A549 (cell line): Measurements from ENCODE around the gene SPC25. TPM values are rescaled to one million over a fixed set of nuclear protein-coding genes. Genes with fewer than 3 reads are reported as not detected.

Experiments used
- ATAC-seq, 2 experiments: fragments of 200-7000 bp in 1 of 2; fragments of >200 bp in 1 of 2; cut with Nextera tagmentation in 1 of 2; cut with Tn5 transposase in 1 of 2; 3 replicates each; pipeline versions ENCODE4 v1.8.0 to v1.9.1; 2018 to 2020; ENCODE audit warnings: mild to moderate bottlenecking in 1 of 2, moderate library complexity in 1 of 2
- CTCF ChIA-PET: fragments of 300-600 bp; sonication (Branson Sonifier 250); formaldehyde crosslinking; extraction: SDS; loops from one replicate; lab custom pipeline; 2021; ENCODE audit warnings: antibody characterized with exemption, inconsistent platforms; lab: Yijun Ruan, JAX
- POLR2A ChIA-PET: fragments of 350-600 bp; formaldehyde crosslinking; extraction: SDS; loops from one replicate; lab custom pipeline; 2021; ENCODE audit warnings: antibody characterized with exemption, inconsistent platforms; lab: Yijun Ruan, JAX
- DNase-seq, 2 experiments: peaks; one replicate each; pipeline versions ENCODE4 v3.0.0 to v3.0.0-alpha.2; 2011 to 2016; ENCODE audit warnings: low read depth in 1 of 2, low spot score in 1 of 2
- FAIRE-seq: peaks from 2 replicates; lab custom pipeline; 2011; peaks lifted over from hg19 to GRCh38; lab: Jason Lieb, UNC
- H3K27ac ChIP-seq, 2 experiments: fragments of >200 bp; sonication (Bioruptor Twin); formaldehyde crosslinking; 3 replicates each; pipeline ENCODE4 v1.5.1; 2016 to 2017
- H3K4me1 ChIP-seq: fragments of >200 bp; sonication (Bioruptor Twin); formaldehyde crosslinking; 3 replicates; pipeline ENCODE4 v1.6.1; 2016
- H3K4me2 ChIP-seq: fragments of >200 bp; sonication (Bioruptor Twin); formaldehyde crosslinking; 3 replicates; pipeline ENCODE4 v1.6.1; 2016
- H3K4me3 ChIP-seq: fragments of >200 bp; sonication (Bioruptor Twin); formaldehyde crosslinking; 3 replicates; pipeline ENCODE4 v1.5.1; 2016
- H3K9me3 ChIP-seq: fragments of >200 bp; sonication (Bioruptor Twin); formaldehyde crosslinking; 3 replicates; pipeline ENCODE4 v1.6.1; 2016
- BHLHE40 ChIP-seq: IDR thresholded peaks from 2 replicates; pipeline ENCODE4 v1.6.1; 2012; ENCODE audit warnings: low read depth, low read length, inconsistent platforms
- EHF ChIP-seq: fragments of 250-450 bp; sonication (Bioruptor Pico); IDR thresholded peaks from 2 replicates; pipeline ENCODE4 v1.5.0; 2020; ENCODE audit warnings: mild to moderate bottlenecking
- EP300 ChIP-seq, 2 experiments: fragments of >200 bp; sonication (Bioruptor Twin); formaldehyde crosslinking; IDR thresholded peaks; 2 replicates in 1 of 2; 3 replicates in 1 of 2; pipeline ENCODE4 v1.6.1; 2016 to 2017
- FOSB ChIP-seq: fragments of 250-450 bp; sonication (Bioruptor Pico); IDR thresholded peaks from 2 replicates; pipeline ENCODE4 v1.5.0; 2020; ENCODE audit warnings: mild to moderate bottlenecking, moderate library complexity
- FOSL2 ChIP-seq, 2 experiments: fragments of 450-650 bp in 1 of 2; fragments of >200 bp in 1 of 2; sonication (Bioruptor Twin) in 1 of 2; formaldehyde crosslinking; IDR thresholded peaks; 2 replicates each; pipeline versions ENCODE4 v1.5.0 to v1.6.1; 2016 to 2020; ENCODE audit warnings: mild to moderate bottlenecking in 1 of 2, moderate library complexity in 1 of 2
- HEYL ChIP-seq: fragments of 250-450 bp; sonication (Bioruptor Pico); IDR thresholded peaks from 2 replicates; pipeline ENCODE4 v1.8.0; 2021; ENCODE audit warnings: mild to moderate bottlenecking, moderate library complexity
- JUN ChIP-seq, 2 experiments: fragments of >200 bp; sonication (Bioruptor Twin); formaldehyde crosslinking; IDR thresholded peaks; 2 replicates in 1 of 2; 3 replicates in 1 of 2; pipeline ENCODE4 v1.6.1; 2016 to 2017
- MAFK ChIP-seq: fragments of 450-650 bp; IDR thresholded peaks from 2 replicates; pipeline ENCODE4 v1.6.1; 2014; ENCODE audit not compliant: partially characterized antibody
- MAZ ChIP-seq: fragments of 150-350 bp; IDR thresholded peaks from 2 replicates; pipeline ENCODE4 v1.6.1; 2014; ENCODE audit warnings: antibody characterized with exemption, low read depth, low read length, borderline replicate concordance
- NFE2L2 ChIP-seq: fragments of 150-350 bp; conservative IDR thresholded peaks from 2 replicates; pipeline ENCODE4 v1.6.1; 2014; ENCODE audit warnings: low read length
- NPAS2 ChIP-seq: fragments of 250-450 bp; sonication (Bioruptor Pico); IDR thresholded peaks from 2 replicates; pipeline ENCODE4 v1.8.0; 2022; ENCODE audit warnings: mild to moderate bottlenecking, moderate library complexity, borderline replicate concordance
- POLR2A ChIP-seq: IDR thresholded peaks from 2 replicates; pipeline ENCODE4 v1.6.1; 2012; ENCODE audit warnings: mild to moderate bottlenecking, low read length
- RAD21 ChIP-seq, 2 experiments: fragments of >200 bp in 1 of 2; sonication (Bioruptor Twin) in 1 of 2; formaldehyde crosslinking in 1 of 2; IDR thresholded peaks in 1 of 2; conservative IDR thresholded peaks in 1 of 2; 2 replicates in 1 of 2; 3 replicates in 1 of 2; pipeline ENCODE4 v1.6.1; 2012 to 2018; ENCODE audit warnings: inconsistent platforms in 1 of 2
- RCOR1 ChIP-seq: fragments of 150-350 bp; IDR thresholded peaks from 2 replicates; pipeline ENCODE4 v1.6.1; 2014; ENCODE audit warnings: antibody characterized with exemption, low read length, low read depth
- RNF2 ChIP-seq: fragments of 200-600 bp; sonication (generic); IDR thresholded peaks from 2 replicates; pipeline ENCODE4 v1.6.1; 2016; ENCODE audit warnings: low read depth, mild to moderate bottlenecking, antibody characterized with exemption, moderate library complexity, borderline replicate concordance
- TP53 ChIP-seq: fragments of 250-450 bp; sonication (Bioruptor Pico); IDR thresholded peaks from 2 replicates; pipeline ENCODE4 v1.5.0; 2021; ENCODE audit warnings: mild to moderate bottlenecking, moderate library complexity
- ZNF302 ChIP-seq: fragments of 250-450 bp; sonication (Bioruptor Pico); IDR thresholded peaks from 2 replicates; pipeline ENCODE4 v1.9.0; 2021; ENCODE audit warnings: inconsistent platforms, mild to moderate bottlenecking, moderate library complexity
- ZSCAN20 ChIP-seq: fragments of 250-450 bp; sonication (Bioruptor Pico); IDR thresholded peaks from 2 replicates; pipeline ENCODE4 v1.8.0; 2022; ENCODE audit warnings: mild to moderate bottlenecking, moderate library complexity
- WGBS: methylation state at CpG from one replicate; pipeline ENCODE4 v1.1.6; 2017; ENCODE audit errors: missing lambda C conversion rate; 5-methylcytosine and 5-hydroxymethylcytosine counted together
- polyA plus RNA-seq, 4 experiments: library from polyadenylated mRNA; depleted of rRNA in 3 of 4; stranded (reverse); fragments of >200 nt; fragmentation: RNase III in 1 of 4; extraction: RNeasy Plus Mini Kit Qiagen cat#74134 plus additional on column Dnase treatment in 1 of 4; gene quantifications; 2 replicates in 3 of 4; 3 replicates in 1 of 4; pipeline ENCODE4 v1.2.3, GENCODE V29; 2011 to 2017
- TF ChIP-seq, protein P1 (sequence below): fragments of 200-600 bp; sonication (generic); IDR thresholded peaks from 2 replicates; pipeline ENCODE4 v1.6.1; 2016; ENCODE audit warnings: antibody characterized with exemption, mild to moderate bottlenecking, moderate library complexity
- TF ChIP-seq, protein P2 (sequence below): fragments of 250-450 bp; sonication (Bioruptor Pico); IDR thresholded peaks from 2 replicates; pipeline ENCODE4 v1.5.0; 2020; ENCODE audit warnings: low read depth, mild to moderate bottlenecking, moderate library complexity
- TF ChIP-seq, protein P3 (sequence below): fragments of 250-450 bp; sonication (Bioruptor Pico); IDR thresholded peaks from 2 replicates; pipeline ENCODE4 v1.5.0; 2021; ENCODE audit warnings: mild to moderate bottlenecking, moderate library complexity, borderline replicate concordance
- TF ChIP-seq, protein P4 (sequence below): fragments of >200 bp; sonication (Bioruptor Twin); formaldehyde crosslinking; IDR thresholded peaks from 3 replicates; pipeline ENCODE4 v1.5.1; 2016

Gene SPC25
- polyA plus RNA-seq, 2 of the 4 experiments (the other 2 are of a cell fraction), result 23.9 to 27.8 TPM

DNA sequence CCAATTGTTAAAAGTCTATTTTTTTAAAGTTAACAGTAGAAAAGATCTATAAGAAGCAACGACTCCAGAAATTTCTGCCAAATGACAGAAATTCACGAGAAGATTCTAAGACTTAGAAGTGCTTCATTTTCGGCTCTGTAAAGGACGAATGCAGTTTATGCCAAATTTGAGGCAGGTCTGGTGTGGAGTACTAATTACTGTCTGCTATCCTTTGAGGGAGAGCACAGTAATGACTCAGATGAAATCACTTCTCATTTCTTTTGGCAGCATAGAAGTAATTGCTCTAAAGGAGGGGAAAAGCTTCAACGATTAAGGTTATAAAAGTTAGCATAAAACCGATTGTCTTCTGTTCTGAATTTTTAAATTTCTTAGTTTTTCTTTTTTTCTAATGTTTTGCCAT lies 22.2 kb upstream of the SPC25 start:
- 26% methylated on average over 6 of the region's 6 CpGs for WGBS
- no peak for TF ChIP-seq POLR2A
- TF ChIP-seq RAD21 (conservative IDR thresholded peaks at IDR 0.05 in 1 of 2, IDR thresholded peaks at IDR 0.05 in 1 of 2), result no peak
- TF ChIP-seq, protein P1, sequence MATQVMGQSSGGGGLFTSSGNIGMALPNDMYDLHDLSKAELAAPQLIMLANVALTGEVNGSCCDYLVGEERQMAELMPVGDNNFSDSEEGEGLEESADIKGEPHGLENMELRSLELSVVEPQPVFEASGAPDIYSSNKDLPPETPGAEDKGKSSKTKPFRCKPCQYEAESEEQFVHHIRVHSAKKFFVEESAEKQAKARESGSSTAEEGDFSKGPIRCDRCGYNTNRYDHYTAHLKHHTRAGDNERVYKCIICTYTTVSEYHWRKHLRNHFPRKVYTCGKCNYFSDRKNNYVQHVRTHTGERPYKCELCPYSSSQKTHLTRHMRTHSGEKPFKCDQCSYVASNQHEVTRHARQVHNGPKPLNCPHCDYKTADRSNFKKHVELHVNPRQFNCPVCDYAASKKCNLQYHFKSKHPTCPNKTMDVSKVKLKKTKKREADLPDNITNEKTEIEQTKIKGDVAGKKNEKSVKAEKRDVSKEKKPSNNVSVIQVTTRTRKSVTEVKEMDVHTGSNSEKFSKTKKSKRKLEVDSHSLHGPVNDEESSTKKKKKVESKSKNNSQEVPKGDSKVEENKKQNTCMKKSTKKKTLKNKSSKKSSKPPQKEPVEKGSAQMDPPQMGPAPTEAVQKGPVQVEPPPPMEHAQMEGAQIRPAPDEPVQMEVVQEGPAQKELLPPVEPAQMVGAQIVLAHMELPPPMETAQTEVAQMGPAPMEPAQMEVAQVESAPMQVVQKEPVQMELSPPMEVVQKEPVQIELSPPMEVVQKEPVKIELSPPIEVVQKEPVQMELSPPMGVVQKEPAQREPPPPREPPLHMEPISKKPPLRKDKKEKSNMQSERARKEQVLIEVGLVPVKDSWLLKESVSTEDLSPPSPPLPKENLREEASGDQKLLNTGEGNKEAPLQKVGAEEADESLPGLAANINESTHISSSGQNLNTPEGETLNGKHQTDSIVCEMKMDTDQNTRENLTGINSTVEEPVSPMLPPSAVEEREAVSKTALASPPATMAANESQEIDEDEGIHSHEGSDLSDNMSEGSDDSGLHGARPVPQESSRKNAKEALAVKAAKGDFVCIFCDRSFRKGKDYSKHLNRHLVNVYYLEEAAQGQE, result no peak
- TF ChIP-seq EHF, result no peak
- TF ChIP-seq BHLHE40, result no peak
- no peak for TF ChIP-seq FOSB (CRISPR knock-in tag)
- TF ChIP-seq HEYL (CRISPR knock-in tag), result no peak
- TF ChIP-seq, protein P2, sequence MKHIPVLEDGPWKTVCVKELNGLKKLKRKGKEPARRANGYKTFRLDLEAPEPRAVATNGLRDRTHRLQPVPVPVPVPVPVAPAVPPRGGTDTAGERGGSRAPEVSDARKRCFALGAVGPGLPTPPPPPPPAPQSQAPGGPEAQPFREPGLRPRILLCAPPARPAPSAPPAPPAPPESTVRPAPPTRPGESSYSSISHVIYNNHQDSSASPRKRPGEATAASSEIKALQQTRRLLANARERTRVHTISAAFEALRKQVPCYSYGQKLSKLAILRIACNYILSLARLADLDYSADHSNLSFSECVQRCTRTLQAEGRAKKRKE (CRISPR knock-in tag), result no peak
- TF ChIP-seq ZSCAN20 (CRISPR knock-in tag), result no peak
- no peak for TF ChIP-seq TP53 (CRISPR knock-in tag)
- TF ChIP-seq MAFK, result no peak
- TF ChIP-seq, protein P3, sequence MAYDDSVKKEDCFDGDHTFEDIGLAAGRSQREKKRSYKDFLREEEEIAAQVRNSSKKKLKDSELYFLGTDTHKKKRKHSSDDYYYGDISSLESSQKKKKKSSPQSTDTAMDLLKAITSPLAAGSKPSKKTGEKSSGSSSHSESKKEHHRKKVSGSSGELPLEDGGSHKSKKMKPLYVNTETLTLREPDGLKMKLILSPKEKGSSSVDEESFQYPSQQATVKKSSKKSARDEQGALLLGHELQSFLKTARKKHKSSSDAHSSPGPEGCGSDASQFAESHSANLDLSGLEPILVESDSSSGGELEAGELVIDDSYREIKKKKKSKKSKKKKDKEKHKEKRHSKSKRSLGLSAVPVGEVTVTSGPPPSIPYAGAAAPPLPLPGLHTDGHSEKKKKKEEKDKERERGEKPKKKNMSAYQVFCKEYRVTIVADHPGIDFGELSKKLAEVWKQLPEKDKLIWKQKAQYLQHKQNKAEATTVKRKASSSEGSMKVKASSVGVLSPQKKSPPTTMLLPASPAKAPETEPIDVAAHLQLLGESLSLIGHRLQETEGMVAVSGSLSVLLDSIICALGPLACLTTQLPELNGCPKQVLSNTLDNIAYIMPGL (CRISPR knock-in tag), result no peak
- no peak for TF ChIP-seq RCOR1
- TF ChIP-seq, all 56 proteins: peak for 0
- Histone ChIP-seq H3K4me2 (no peak overlapping the region), H3K4me1 (no peaks in the 10 kb centered on the region), H3K27ac (no peak overlapping the region), H3K4me3 (no peak overlapping the region), H3K9me3 (peaks cover 12% of the 10 kb centered on the region; the same call in 2 of the 3 replicates)
- ChIA-PET POLR2A (no interaction called here), CTCF (interaction anchor here (1.4 kb wide), 1 partner anchor 9 kb away, joined by 4 read pairs; no protein-coding TSS in a partner anchor)
- ATAC-seq (no peak), DNase-seq (no peak), FAIRE-seq (no peak)

DNA sequence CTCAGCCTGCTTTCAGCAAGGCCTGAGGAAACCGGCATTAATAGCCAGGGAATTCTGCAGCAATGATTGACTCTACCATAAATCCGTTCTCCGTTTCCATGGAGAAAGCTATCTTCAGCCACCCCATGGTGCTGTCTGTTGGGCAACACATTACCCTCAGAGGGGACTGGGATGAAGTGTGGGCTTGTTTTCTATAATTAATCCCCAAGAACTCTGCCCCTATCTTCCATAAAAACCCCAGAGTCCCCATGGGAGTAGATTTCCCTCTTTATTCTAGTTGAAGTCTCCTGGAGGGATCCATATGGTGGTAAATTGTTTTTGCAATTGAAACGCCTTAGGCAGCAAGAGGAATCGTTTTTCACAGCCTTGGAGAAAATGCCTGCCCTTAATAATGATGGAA lies 20.1 kb upstream of the SPC25 start:
- no peak for ATAC-seq
- ChIA-PET CTCF (interaction anchor here (1.1 kb wide), 1 partner anchor 564 kb away, joined by 3 read pairs; no protein-coding TSS in a partner anchor), POLR2A (no interaction called here)
- no peak for FAIRE-seq
- Histone ChIP-seq H3K4me1 (no peaks in the 10 kb centered on the region), H3K27ac (no peak overlapping the region), H3K9me3 (peaks cover under 1% of the 10 kb centered on the region; the same call in 1 of the 3 replicates), H3K4me2 (no peak overlapping the region), H3K4me3 (no peak overlapping the region)
- TF ChIP-seq ZSCAN20 (CRISPR knock-in tag) (no peak), JUN (IDR thresholded peaks at IDR 0.05) (no peak), ZNF302 (CRISPR knock-in tag) (no peak), RNF2 (no peak), RAD21 (conservative IDR thresholded peaks at IDR 0.05 in 1 of 2, IDR thresholded peaks at IDR 0.05 in 1 of 2) (no peak), EP300 (IDR thresholded peaks at IDR 0.05) (no peak), NFE2L2 (no peak), FOSL2 (IDR thresholded peaks at IDR 0.05) (no peak), FOSL2 (CRISPR knock-in tag; IDR thresholded peaks at IDR 0.05) (no peak), HEYL (CRISPR knock-in tag) (no peak), MAZ (no peak), NPAS2 (CRISPR knock-in tag) (no peak)
- TF ChIP-seq, protein P4, sequence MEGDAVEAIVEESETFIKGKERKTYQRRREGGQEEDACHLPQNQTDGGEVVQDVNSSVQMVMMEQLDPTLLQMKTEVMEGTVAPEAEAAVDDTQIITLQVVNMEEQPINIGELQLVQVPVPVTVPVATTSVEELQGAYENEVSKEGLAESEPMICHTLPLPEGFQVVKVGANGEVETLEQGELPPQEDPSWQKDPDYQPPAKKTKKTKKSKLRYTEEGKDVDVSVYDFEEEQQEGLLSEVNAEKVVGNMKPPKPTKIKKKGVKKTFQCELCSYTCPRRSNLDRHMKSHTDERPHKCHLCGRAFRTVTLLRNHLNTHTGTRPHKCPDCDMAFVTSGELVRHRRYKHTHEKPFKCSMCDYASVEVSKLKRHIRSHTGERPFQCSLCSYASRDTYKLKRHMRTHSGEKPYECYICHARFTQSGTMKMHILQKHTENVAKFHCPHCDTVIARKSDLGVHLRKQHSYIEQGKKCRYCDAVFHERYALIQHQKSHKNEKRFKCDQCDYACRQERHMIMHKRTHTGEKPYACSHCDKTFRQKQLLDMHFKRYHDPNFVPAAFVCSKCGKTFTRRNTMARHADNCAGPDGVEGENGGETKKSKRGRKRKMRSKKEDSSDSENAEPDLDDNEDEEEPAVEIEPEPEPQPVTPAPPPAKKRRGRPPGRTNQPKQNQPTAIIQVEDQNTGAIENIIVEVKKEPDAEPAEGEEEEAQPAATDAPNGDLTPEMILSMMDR, result no peak
- 42% methylated on average over 5 of the region's 5 CpGs for WGBS
- DNase-seq, result no peak
